OCI-LY3 (cell line): ENCODE measurements around the gene JADE2.

ENCODE experiments used
- CTCF ChIP-seq: fragments of 200-600, 300-600 bp; sonication (generic); IDR thresholded peaks from 2 replicates; pipeline ENCODE4 v1.5.1; 2014; ENCODE audit warnings: antibody characterized with exemption, low read length, low read depth
- EZH2phosphoT487 ChIP-seq: fragments of 200-600 bp; shearing (Covaris generic); IDR thresholded peaks from 2 replicates; pipeline ENCODE4 v1.6.1; 2018; ENCODE audit warnings: antibody characterized with exemption, mixed run types, low read depth

GRCh38 chr5:134566741-134567221 lies 41.3 kb downstream of the JADE2 start:
- TF ChIP-seq CTCF (no peak), EZH2phosphoT487 (no peak)
